Hepatocyte (in vitro differentiated cells): Measurements from ENCODE around the gene MYH7B.

Source experiments
- CTCF ChIP-seq: fragments of 200-600 bp; sonication (generic); IDR thresholded peaks from 2 replicates; pipeline ENCODE4 v1.5.1; 2016; ENCODE audit warnings: antibody characterized with exemption, mild to moderate bottlenecking; ENCODE audit not compliant: poor library complexity
- EZH2 ChIP-seq: fragments of 200-600 bp; sonication (generic); IDR thresholded peaks from 2 replicates; pipeline ENCODE4 v1.6.1; 2016; ENCODE audit warnings: antibody characterized with exemption, mild to moderate bottlenecking, borderline replicate concordance
- EZH2phosphoT487 ChIP-seq: fragments of 200-600 bp; sonication (generic); IDR thresholded peaks from one replicate; pipeline ENCODE4 v1.6.1; 2018; ENCODE audit warnings: antibody characterized with exemption, mild to moderate bottlenecking, low read depth, moderate library complexity; ENCODE audit not compliant: unreplicated experiment, severe bottlenecking

- no peak for TF ChIP-seq CTCF
- TF ChIP-seq EZH2, result no peak
- TF ChIP-seq EZH2phosphoT487, result no peak
Measured at GRCh38 chr20:34997131-34997561, 41.5 kb downstream of the MYH7B start.
